Esophagus squamous epithelium (tissue), 5 donors: Measurements from ENCODE around the gene RNF113B. TPM values are rescaled to one million over a fixed set of nuclear protein-coding genes. Genes with fewer than 3 reads are reported as not detected.

Experiments used
- DNase-seq: peaks from one replicate; lab custom pipeline; 2025; lab: John Stamatoyannopoulos, UW
- H3K27ac ChIP-seq, 4 donors: fragments of 200-600 bp; sonication (generic); one replicate each; pipeline ENCODE4 v1.5.1; 2016 to 2019; ENCODE audit warnings: mild to moderate bottlenecking in 1 of 4
- H3K27me3 ChIP-seq, 4 donors: fragments of 200-600 bp; sonication (generic); 1 replicate in 3 of 4; 2 replicates in 1 of 4; pipeline versions ENCODE4 v1.5.1 to v1.6.0; 2017 to 2021; ENCODE audit warnings: antibody characterized with exemption in 1 of 4
- H3K36me3 ChIP-seq, 3 donors: fragments of 200-600 bp; sonication (generic); one replicate each; pipeline ENCODE4 v1.5.1; 2016 to 2019
- H3K4me1 ChIP-seq, 3 donors: fragments of 200-600 bp; sonication (generic); one replicate each; pipeline ENCODE4 v1.5.1; 2017 to 2019
- H3K4me3 ChIP-seq, 4 donors: fragments of 200-600 bp; sonication (generic); 1 replicate in 3 of 4; 2 replicates in 1 of 4; pipeline ENCODE4 v1.5.1; 2016 to 2019; ENCODE audit warnings: mild to moderate bottlenecking in 2 of 4, moderate library complexity in 1 of 4
- H3K9me3 ChIP-seq, 3 donors: fragments of 200-600 bp; sonication (generic); one replicate each; pipeline ENCODE4 v1.5.1; 2016 to 2019
- POLR2A ChIP-seq, 4 donors: fragments of 450-650 bp; IDR thresholded peaks; one replicate each; pipeline ENCODE4 v1.6.1; 2017; ENCODE audit warnings: antibody characterized with exemption in 4 of 4, mild to moderate bottlenecking in 4 of 4, moderate library complexity in 3 of 4
- WGBS, 2 donors: methylation state at CpG; one replicate each; pipeline ENCODE4 v1.1.5; 2018; 5-methylcytosine and 5-hydroxymethylcytosine counted together
- intact Hi-C: fragments of 100-400 bp; cut with DNase I; formaldehyde crosslinking; loops from one replicate; pipeline ENCODE4 v1.15.0; 2022
- total RNA-seq, 4 donors: library from RNA; depleted of rRNA; stranded (reverse); fragments of >200 nt; gene quantifications; one replicate each; pipeline ENCODE4 v1.1.0, GENCODE V29; 2016
- TF ChIP-seq, protein P1 (sequence below), 6 experiments: fragments of 450-650 bp in 4 of 6; fragments of 200-600 bp in 2 of 6; sonication (generic) in 2 of 6; IDR thresholded peaks; one replicate each; pipeline ENCODE4 v1.5.1; 2016 to 2019; ENCODE audit warnings: antibody characterized with exemption in 6 of 6, mild to moderate bottlenecking in 4 of 6, moderate library complexity in 4 of 6
- donor health status: DM: yes; HTN: yes; CAD: no.

Gene RNF113B
- total RNA-seq, 4 donors from 2014 or later, result not detected

DNA sequence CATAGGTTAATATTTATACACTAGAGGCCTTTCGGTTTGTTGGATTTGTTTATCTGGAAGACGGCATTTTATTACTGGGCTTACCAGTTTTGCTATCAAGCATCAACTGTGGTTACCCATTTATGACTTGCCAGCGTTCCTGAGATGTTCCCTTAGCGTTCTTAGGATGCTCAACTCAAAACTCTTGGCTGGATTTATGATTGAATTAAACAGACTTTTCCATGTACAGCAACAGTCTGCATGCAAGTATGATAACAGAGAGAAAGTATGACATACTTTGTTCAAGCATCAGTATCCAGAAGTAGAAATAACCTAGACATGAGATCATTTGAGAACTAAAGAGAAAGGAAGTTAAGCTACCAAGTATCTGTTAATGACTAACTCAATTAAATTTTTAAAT is 29.9 kb upstream of the RNF113B start:
- Histone ChIP-seq H3K27me3 (no peaks in the 10 kb centered on the region), H3K4me1 (peaks cover 0 to 6% (median 0%) of the 10 kb centered on the region in 3 donors), H3K4me3 (no peak overlapping the region), H3K36me3 (no peaks in the 10 kb centered on the region), H3K27ac (peak overlapping the region in 1 of 4 donors; percentile 31), H3K9me3 (peaks cover 0 to 7% (median 2%) of the 10 kb centered on the region in 3 donors)
- intact Hi-C loops, result no loop called here
- WGBS, 2 donors, result 63 to 81% methylated on average over 4 of the region's 4 CpGs
- TF ChIP-seq POLR2A (IDR thresholded peaks at IDR 0.05), result no peak
- TF ChIP-seq, protein P1, sequence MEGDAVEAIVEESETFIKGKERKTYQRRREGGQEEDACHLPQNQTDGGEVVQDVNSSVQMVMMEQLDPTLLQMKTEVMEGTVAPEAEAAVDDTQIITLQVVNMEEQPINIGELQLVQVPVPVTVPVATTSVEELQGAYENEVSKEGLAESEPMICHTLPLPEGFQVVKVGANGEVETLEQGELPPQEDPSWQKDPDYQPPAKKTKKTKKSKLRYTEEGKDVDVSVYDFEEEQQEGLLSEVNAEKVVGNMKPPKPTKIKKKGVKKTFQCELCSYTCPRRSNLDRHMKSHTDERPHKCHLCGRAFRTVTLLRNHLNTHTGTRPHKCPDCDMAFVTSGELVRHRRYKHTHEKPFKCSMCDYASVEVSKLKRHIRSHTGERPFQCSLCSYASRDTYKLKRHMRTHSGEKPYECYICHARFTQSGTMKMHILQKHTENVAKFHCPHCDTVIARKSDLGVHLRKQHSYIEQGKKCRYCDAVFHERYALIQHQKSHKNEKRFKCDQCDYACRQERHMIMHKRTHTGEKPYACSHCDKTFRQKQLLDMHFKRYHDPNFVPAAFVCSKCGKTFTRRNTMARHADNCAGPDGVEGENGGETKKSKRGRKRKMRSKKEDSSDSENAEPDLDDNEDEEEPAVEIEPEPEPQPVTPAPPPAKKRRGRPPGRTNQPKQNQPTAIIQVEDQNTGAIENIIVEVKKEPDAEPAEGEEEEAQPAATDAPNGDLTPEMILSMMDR (IDR thresholded peaks at IDR 0.05), result no peak
- no peak for DNase-seq

DNA sequence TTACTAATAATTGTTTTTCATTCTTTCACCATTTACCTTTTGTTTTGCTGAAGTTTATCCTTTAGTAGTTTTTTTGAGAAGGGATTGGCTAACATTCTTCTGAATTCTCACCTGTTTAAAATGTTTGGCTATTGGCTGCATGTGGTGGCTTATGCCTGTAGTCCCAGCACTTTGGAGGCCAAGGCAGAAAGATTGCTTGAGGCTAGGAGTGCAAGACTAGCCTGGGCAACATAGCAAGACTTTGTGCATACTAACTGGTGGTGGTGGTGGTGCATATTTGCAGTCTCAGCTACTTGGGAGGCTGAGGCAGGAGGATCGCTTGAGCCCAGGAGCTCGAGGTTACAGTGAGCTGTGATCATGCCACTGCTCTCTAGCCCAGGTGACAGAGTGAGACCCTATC is 27.5 kb upstream of the RNF113B start:
- 85 to 92% methylated on average over 2 of the region's 2 CpGs for WGBS, 2 donors
- no peak overlapping the region for H3K4me3 ChIP-seq
- intact Hi-C loops, result no loop called here
- no peak overlapping the region for H3K27ac ChIP-seq
- TF ChIP-seq POLR2A (IDR thresholded peaks at IDR 0.05), result no peak
- TF ChIP-seq, protein P1 (IDR thresholded peaks at IDR 0.05), result no peak
- peaks cover 0 to 7% (median 2%) of the 10 kb centered on the region in 3 donors for H3K9me3 ChIP-seq
- no peaks in the 10 kb centered on the region for H3K36me3 ChIP-seq
- peaks cover 0 to 6% (median 0%) of the 10 kb centered on the region in 3 donors for H3K4me1 ChIP-seq
- no peaks in the 10 kb centered on the region for H3K27me3 ChIP-seq
- no peak for DNase-seq

DNA sequence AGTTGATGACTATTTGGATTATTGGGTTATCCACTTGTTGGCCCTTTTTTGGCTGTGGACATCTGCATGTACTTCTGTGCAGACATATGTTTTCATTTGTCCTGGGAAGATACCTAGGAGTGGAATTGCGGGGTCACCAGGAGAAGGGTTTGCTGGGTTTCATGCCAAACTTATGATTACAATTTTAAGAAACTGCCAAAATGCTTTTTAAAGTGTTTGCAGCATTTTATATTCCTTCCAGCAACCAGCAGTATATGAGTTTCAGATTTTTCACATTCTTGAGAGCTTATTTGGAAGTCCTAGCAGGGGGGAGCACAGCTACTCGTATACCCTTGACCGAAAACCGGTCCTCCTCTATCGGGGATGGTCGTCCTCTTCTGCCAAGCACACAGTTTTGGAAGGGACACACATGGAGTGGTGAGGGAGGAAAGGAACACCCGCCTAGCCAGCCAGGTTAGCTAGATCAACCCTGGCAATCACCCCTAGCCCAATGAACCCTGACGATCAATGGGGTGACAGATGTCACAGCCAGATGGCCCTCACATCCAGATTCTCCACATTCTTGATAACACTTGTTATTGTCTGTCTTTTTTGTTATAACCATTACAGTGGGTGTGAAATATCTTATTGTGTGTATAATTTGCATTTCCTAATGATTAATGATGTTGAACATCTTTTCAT is 26.7 kb upstream of the RNF113B start:
- H3K4me3 ChIP-seq, result no peak overlapping the region
- peaks cover 0 to 7% (median 2%) of the 10 kb centered on the region in 3 donors for H3K9me3 ChIP-seq
- TF ChIP-seq POLR2A (IDR thresholded peaks at IDR 0.05), result no peak
- TF ChIP-seq, protein P1 (IDR thresholded peaks at IDR 0.05), result no peak
- peaks cover 0 to 6% (median 0%) of the 10 kb centered on the region in 3 donors for H3K4me1 ChIP-seq
- WGBS, 2 donors, result 70 to 92% methylated on average over 7 to 8 of the region's 8 CpGs
- DNase-seq, result no peak
- H3K27ac ChIP-seq, result no peak overlapping the region
- no peaks in the 10 kb centered on the region for H3K27me3 ChIP-seq
- intact Hi-C loops, result no loop called here
- no peaks in the 10 kb centered on the region for H3K36me3 ChIP-seq

DNA sequence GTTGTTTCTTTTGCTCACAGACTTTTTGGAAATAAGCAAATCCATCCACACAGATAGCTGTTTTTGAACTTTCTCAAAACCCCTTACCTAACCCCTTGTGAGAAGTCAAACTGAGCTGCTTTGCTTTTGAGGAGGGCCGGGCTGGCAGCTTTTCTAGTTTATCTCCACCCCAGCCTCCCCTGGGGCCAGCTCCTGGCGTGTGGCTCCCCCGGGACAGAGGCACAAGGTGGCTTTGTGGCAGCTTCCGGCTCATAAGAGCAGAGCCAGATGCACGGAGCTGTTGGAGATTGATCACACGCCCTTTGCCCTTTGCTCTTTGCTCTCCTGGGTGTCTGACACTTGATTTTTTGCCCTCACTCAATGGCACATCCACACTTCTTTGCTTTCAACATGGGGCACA is 24.9 kb upstream of the RNF113B start:
- no peaks in the 10 kb centered on the region for H3K36me3 ChIP-seq
- no peak overlapping the region for H3K4me3 ChIP-seq
- TF ChIP-seq, protein P1 (IDR thresholded peaks at IDR 0.05), result no peak
- TF ChIP-seq POLR2A (IDR thresholded peaks at IDR 0.05), result no peak
- no peaks in the 10 kb centered on the region for H3K27me3 ChIP-seq
- no peaks in the 10 kb centered on the region for H3K4me1 ChIP-seq
- intact Hi-C loops, result no loop called here
- WGBS, 2 donors, result 82 to 91% methylated on average over 5 to 6 of the region's 6 CpGs
- no peak overlapping the region for H3K27ac ChIP-seq
- peaks cover 0 to 7% (median 2%) of the 10 kb centered on the region in 3 donors for H3K9me3 ChIP-seq
- no peak for DNase-seq

DNA sequence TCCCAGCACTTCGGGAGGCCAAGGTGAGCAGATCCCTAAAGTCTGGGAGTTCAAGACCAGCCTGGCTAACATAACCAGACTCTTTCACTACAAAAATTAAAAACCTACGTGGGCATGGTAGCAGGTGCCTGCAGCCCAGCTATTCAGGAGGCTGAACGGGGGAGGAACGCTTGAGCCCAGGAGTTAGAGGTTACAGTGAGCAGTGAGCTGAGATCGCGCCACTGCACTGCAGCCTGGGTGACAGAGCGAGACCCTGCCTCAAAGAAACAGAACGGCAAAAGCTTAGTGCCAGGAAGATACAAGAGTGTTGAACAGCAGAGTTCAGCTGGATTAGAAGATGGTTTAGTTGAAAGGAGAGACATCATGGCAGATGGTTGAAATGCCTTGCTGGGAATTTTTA is 24.1 kb upstream of the RNF113B start:
- no peak for TF ChIP-seq POLR2A (IDR thresholded peaks at IDR 0.05)
- WGBS, 2 donors, result 86 to 90% methylated on average over 8 of the region's 8 CpGs
- no peak overlapping the region for H3K4me3 ChIP-seq
- no peaks in the 10 kb centered on the region for H3K4me1 ChIP-seq
- no peak overlapping the region for H3K27ac ChIP-seq
- H3K27me3 ChIP-seq, result no peaks in the 10 kb centered on the region
- no peak for DNase-seq
- H3K36me3 ChIP-seq, result no peaks in the 10 kb centered on the region
- intact Hi-C loops, result no loop called here
- peaks cover 0 to 7% (median 2%) of the 10 kb centered on the region in 3 donors for H3K9me3 ChIP-seq
